GM23248 (cell line): ENCODE results near the gene SLC6A9. TPM values are rescaled to one million over a fixed set of nuclear protein-coding genes. Genes with fewer than 3 reads are reported as not detected.

ENCODE experiments used
- DNase-seq: peaks from one replicate; pipeline ENCODE4 v3.0.0-alpha.2; 2015
- H2AFZ ChIP-seq: fragments of 200-600 bp; sonication (generic); 2 replicates; pipeline ENCODE4 v1.6.1; 2016; ENCODE audit warnings: antibody characterized with exemption
- H3F3A ChIP-seq: fragments of 200-600 bp; sonication (generic); 2 replicates; pipeline ENCODE4 v1.6.1; 2016; ENCODE audit warnings: mild to moderate bottlenecking, antibody characterized with exemption, mixed run types; ENCODE audit not compliant: insufficient read depth
- H3K27ac ChIP-seq: fragments of 200-600 bp; sonication (generic); 2 replicates; pipeline ENCODE4 v1.5.1; 2016; ENCODE audit warnings: mild to moderate bottlenecking
- H3K27me3 ChIP-seq: fragments of 200-600 bp; sonication (generic); replicated peaks from 2 replicates; pipeline ENCODE4 v1.6.1; 2016; ENCODE audit warnings: mild to moderate bottlenecking; ENCODE audit not compliant: insufficient read depth
- H3K36me3 ChIP-seq: fragments of 200-600 bp; sonication (generic); 2 replicates; pipeline ENCODE4 v1.6.1; 2016; ENCODE audit warnings: low read depth, mild to moderate bottlenecking
- H3K4me1 ChIP-seq: fragments of 200-600 bp; sonication (generic); 2 replicates; pipeline ENCODE4 v1.6.1; 2016; ENCODE audit warnings: mild to moderate bottlenecking; ENCODE audit not compliant: insufficient read depth
- H3K4me2 ChIP-seq: fragments of 200-600 bp; sonication (generic); one replicate; pipeline ENCODE4 v1.6.1; 2016; ENCODE audit warnings: mild to moderate bottlenecking; ENCODE audit not compliant: unreplicated experiment
- H3K4me3 ChIP-seq: fragments of 200-600 bp; sonication (generic); 2 replicates; pipeline ENCODE4 v1.5.1; 2016; ENCODE audit warnings: mild to moderate bottlenecking
- H3K79me2 ChIP-seq: fragments of 200-600 bp; sonication (generic); 2 replicates; pipeline ENCODE4 v1.6.1; 2016; ENCODE audit warnings: mild to moderate bottlenecking; ENCODE audit not compliant: insufficient read depth
- H3K9ac ChIP-seq: fragments of 200-600 bp; sonication (generic); 2 replicates; pipeline ENCODE4 v1.6.1; 2016; ENCODE audit warnings: mild to moderate bottlenecking
- H3K9me2 ChIP-seq: fragments of 200-600 bp; sonication (generic); 2 replicates; pipeline ENCODE4 v1.6.1; 2016; ENCODE audit warnings: mixed run types, mild to moderate bottlenecking, moderate library complexity; ENCODE audit not compliant: insufficient read depth
- H3K9me3 ChIP-seq: fragments of 200-600 bp; sonication (generic); one replicate; pipeline ENCODE4 v1.6.1; 2017; ENCODE audit warnings: low read depth
- H4K20me1 ChIP-seq: fragments of 200-600 bp; sonication (generic); 2 replicates; pipeline ENCODE4 v1.6.0; 2016; ENCODE audit not compliant: insufficient read depth
- EZH2 ChIP-seq: fragments of 200-600 bp; sonication (generic); IDR thresholded peaks from 2 replicates; pipeline ENCODE4 v1.6.1; 2018; ENCODE audit warnings: antibody characterized with exemption, mild to moderate bottlenecking; ENCODE audit not compliant: insufficient read depth, poor library complexity, severe bottlenecking
- EZH2phosphoT487 ChIP-seq: fragments of 200-600 bp; sonication (generic); IDR thresholded peaks from 2 replicates; pipeline ENCODE4 v1.6.1; 2018; ENCODE audit warnings: antibody characterized with exemption, moderate library complexity, mild to moderate bottlenecking, low read depth; ENCODE audit not compliant: insufficient read depth
- WGBS, 2 experiments: methylation state at CpG; one replicate each; pipeline ENCODE4 v1.1.6; 2015 to 2017; ENCODE audit warnings: low lambda C conversion rate in 2 of 2, low coverage in 1 of 2; ENCODE audit errors: missing lambda C conversion rate in 2 of 2; 5-methylcytosine and 5-hydroxymethylcytosine counted together
- in situ Hi-C: fragments of 300-500 bp; cut with MboI; formaldehyde crosslinking; loops from 2 replicates; pipeline ENCODE4 v1.15.0; 2020
- polyA plus RNA-seq: library from polyadenylated mRNA; unstranded; fragments of >200 nt; fragmentation: Nextera tagmentation; extraction: Ambion mirVana; gene quantifications from 2 replicates; pipeline ENCODE4 v1.2.1, GENCODE V29; 2016
- total RNA-seq: library from RNA; depleted of rRNA; stranded (reverse); fragments of >200 nt; shearing (Covaris generic); gene quantifications from 2 replicates; pipeline ENCODE4 v1.2.3, GENCODE V29; 2014

The SLC6A9 gene
- total and polyA plus RNA-seq, 2 experiments from 2014 or later: 22.2 to 34.6 TPM

DNA sequence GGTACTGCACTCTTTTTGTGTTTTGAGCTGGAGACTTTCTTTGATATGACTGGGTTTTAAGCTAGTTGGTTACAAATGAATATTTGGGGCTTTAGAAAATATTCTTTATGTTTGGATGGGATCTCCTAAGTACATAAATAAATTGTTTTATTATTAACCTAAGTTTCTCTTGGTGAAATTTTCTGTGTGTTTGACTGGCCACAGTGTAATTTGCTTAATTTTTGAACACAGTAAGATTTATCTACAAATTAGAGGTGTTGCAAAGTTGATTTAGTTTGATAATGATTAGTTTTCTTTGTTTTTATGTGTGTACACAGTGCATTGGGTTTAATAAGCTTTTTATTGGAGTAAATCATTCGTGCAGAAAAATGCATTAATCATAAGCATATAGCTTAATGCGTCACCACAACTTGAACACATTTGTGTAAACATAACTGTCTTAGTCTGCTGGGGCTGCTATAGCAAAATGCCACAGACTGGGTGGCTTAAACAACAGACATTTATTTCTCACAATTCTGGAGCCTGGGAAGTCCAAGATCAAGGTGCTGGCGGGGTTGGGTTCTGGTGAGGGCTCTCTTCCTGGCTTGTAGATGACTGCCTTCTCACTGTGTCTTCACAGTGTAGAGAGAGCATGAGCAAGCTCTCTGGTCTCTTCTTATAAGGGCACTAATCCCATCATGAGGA, 17.4 kb upstream of the SLC6A9 start:
- H3K9me2 ChIP-seq: no peaks in the 10 kb centered on the region
- H3K36me3 ChIP-seq: no peaks in the 10 kb centered on the region
- H3K4me3 ChIP-seq: peak overlapping the region; percentile 60
- H3K4me2 ChIP-seq: peak overlapping the region; percentile 70
- no peak for TF ChIP-seq EZH2
- no peak for TF ChIP-seq EZH2phosphoT487
- in situ Hi-C loops: no loop called here
- peak overlapping the region; percentile 78 for H3K9ac ChIP-seq
- H3K4me1 ChIP-seq: peaks cover 46% of the 10 kb centered on the region
- WGBS, 2 experiments: 11 to 15% methylated on average over 3 of the region's 3 CpGs
- no peak overlapping the region for H2AFZ ChIP-seq
- H3K27me3 ChIP-seq: no peaks in the 10 kb centered on the region
- H3K9me3 ChIP-seq: no peaks in the 10 kb centered on the region
- no peaks in the 10 kb centered on the region for H4K20me1 ChIP-seq
- peaks cover 48% of the 10 kb centered on the region for H3F3A ChIP-seq
- DNase-seq: peak; percentile 88
- peak overlapping the region; percentile 96 for H3K27ac ChIP-seq
- no peaks in the 10 kb centered on the region for H3K79me2 ChIP-seq

DNA sequence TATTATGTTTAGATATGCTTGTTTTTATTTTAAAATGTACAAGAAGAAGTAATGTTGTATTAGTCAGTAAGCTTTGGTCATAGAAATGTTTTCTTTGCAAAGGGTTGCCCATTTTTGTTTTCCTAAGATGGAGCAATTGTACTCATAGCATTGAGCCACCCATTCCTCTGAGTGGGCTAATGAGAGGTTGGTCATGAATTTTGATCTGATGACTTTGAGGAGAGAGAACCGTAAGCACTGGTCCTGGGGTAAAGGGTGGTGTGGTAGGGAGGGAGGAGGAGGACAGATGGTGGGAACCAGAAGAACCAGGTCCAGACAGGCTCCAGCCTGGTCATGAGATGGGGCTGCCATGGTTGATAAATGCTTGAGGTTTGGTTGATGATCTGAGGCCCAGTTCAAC, 15.9 kb upstream of the SLC6A9 start:
- no peaks in the 10 kb centered on the region for H3K9me2 ChIP-seq
- H3K27me3 ChIP-seq: no peaks in the 10 kb centered on the region
- peak overlapping the region; percentile 60 for H3K4me3 ChIP-seq
- H4K20me1 ChIP-seq: no peaks in the 10 kb centered on the region
- peak overlapping the region; percentile 96 for H3K27ac ChIP-seq
- peaks cover 46% of the 10 kb centered on the region for H3K4me1 ChIP-seq
- WGBS, 2 experiments: 0 to 3% methylated on average over 1 of the region's 1 CpG
- peak overlapping the region; percentile 84 for H3K4me2 ChIP-seq
- DNase-seq: peak; percentile 61
- peak overlapping the region; percentile 95 for H2AFZ ChIP-seq
- peak overlapping the region; percentile 78 for H3K9ac ChIP-seq
- H3F3A ChIP-seq: peaks cover 48% of the 10 kb centered on the region
- H3K79me2 ChIP-seq: no peaks in the 10 kb centered on the region
- H3K36me3 ChIP-seq: no peaks in the 10 kb centered on the region
- in situ Hi-C loops: no loop called here
- H3K9me3 ChIP-seq: no peaks in the 10 kb centered on the region
- TF ChIP-seq EZH2: no peak
- TF ChIP-seq EZH2phosphoT487: no peak

DNA sequence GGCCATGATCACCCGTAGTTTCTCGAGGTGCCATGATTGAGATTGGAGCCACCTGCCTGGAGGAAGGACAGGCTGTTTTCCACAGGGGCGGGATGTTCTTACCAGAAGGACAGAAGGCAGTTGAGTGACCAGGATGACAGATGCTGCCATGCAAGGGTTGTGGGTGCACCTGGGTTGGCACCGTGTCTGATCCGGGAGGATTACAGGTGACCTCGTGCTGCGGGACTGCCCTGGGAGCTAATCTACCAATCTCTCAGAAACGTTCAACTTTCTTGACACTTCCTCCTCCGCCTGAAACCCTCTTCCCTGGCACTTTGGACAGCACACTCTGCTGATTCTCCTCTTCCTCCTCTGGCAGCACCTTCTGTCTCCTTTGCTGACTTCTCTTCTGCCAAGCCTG, 13.8 kb upstream of the SLC6A9 start:
- DNase-seq: no peak
- in situ Hi-C loops: no loop called here
- no peak overlapping the region for H2AFZ ChIP-seq
- peaks cover 48% of the 10 kb centered on the region for H3F3A ChIP-seq
- H4K20me1 ChIP-seq: no peaks in the 10 kb centered on the region
- H3K4me1 ChIP-seq: peaks cover 52% of the 10 kb centered on the region
- H3K27me3 ChIP-seq: no peaks in the 10 kb centered on the region
- no peak overlapping the region for H3K27ac ChIP-seq
- H3K36me3 ChIP-seq: no peaks in the 10 kb centered on the region
- H3K79me2 ChIP-seq: no peaks in the 10 kb centered on the region
- no peak overlapping the region for H3K4me2 ChIP-seq
- WGBS, 2 experiments: 85 to 86% methylated on average over 9 of the region's 9 CpGs
- H3K9me2 ChIP-seq: no peaks in the 10 kb centered on the region
- TF ChIP-seq EZH2 (no peak), EZH2phosphoT487 (no peak)
- no peaks in the 10 kb centered on the region for H3K9me3 ChIP-seq
- H3K4me3 ChIP-seq: no peak overlapping the region
- H3K9ac ChIP-seq: no peak overlapping the region

DNA sequence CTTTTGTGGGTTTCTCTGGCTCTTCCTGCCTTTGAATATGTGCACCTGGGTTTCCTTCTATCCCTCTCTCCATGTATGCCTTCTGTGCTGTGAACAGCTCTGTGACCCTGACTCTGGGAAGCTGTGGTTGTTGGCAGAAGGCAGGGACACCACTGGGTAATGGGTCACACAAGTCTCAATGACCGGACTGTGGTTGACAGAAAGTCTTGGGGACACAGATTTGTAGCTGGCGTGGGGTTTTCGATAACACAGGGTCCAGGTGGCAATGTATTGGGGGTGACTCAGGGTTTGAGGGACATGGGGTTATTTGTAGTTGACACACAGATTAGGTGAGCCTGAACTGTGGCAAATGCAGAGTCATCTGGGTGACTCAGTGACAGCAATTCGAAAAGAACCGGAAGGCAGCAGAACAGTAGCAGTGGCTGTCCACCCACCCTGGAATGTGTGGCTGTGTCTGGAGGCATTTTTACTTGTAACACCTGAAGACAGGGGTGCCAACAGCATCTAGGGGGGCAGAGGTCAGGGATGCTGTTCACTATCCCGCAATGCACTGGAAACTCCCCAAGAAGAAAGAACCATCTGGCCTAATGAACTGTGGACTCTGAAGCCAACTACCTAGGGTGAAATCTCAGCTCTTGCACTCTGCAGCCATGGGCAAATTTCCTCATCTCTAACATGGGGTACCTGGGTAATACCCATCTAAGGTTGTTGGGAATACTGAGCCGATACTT, 13.0 kb upstream of the SLC6A9 start:
- Histone ChIP-seq H3K4me2 (no peak overlapping the region), H3K9me3 (no peaks in the 10 kb centered on the region), H3K27ac (no peak overlapping the region), H3K9me2 (no peaks in the 10 kb centered on the region), H3K36me3 (no peaks in the 10 kb centered on the region), H3K9ac (no peak overlapping the region), H4K20me1 (no peaks in the 10 kb centered on the region), H3F3A (peaks cover 49% of the 10 kb centered on the region), H3K27me3 (no peaks in the 10 kb centered on the region), H3K4me1 (peaks cover 54% of the 10 kb centered on the region), H3K79me2 (no peaks in the 10 kb centered on the region), H2AFZ (no peak overlapping the region), H3K4me3 (no peak overlapping the region)
- in situ Hi-C loops: no loop called here
- 67 to 68% methylated on average over 7 of the region's 7 CpGs for WGBS, 2 experiments
- TF ChIP-seq EZH2phosphoT487: no peak
- TF ChIP-seq EZH2: no peak
- peak; percentile 70 for DNase-seq
